Measurements from ENCODE around the gene TGFBR3.

- TF ChIP-seq, protein P1, sequence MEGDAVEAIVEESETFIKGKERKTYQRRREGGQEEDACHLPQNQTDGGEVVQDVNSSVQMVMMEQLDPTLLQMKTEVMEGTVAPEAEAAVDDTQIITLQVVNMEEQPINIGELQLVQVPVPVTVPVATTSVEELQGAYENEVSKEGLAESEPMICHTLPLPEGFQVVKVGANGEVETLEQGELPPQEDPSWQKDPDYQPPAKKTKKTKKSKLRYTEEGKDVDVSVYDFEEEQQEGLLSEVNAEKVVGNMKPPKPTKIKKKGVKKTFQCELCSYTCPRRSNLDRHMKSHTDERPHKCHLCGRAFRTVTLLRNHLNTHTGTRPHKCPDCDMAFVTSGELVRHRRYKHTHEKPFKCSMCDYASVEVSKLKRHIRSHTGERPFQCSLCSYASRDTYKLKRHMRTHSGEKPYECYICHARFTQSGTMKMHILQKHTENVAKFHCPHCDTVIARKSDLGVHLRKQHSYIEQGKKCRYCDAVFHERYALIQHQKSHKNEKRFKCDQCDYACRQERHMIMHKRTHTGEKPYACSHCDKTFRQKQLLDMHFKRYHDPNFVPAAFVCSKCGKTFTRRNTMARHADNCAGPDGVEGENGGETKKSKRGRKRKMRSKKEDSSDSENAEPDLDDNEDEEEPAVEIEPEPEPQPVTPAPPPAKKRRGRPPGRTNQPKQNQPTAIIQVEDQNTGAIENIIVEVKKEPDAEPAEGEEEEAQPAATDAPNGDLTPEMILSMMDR (IDR thresholded peaks at IDR 0.05; ENCODE audit: insufficient read depth, low read length, poor library complexity, severe bottlenecking), result no peak
- no peak for TF ChIP-seq EZH2phosphoT487 (conservative IDR thresholded peaks at IDR 0.05; ENCODE audit: low read length)
Observed at GRCh38 chr1:91807921-91808620, 77.9 kb downstream of the TGFBR3 start.
